Ovary (tissue), 3 donors: ENCODE data around the gene CARMIL1.

Experiments
- POLR2A ChIP-seq: fragments of 450-650 bp; IDR thresholded peaks from one replicate; pipeline ENCODE4 v1.6.1; 2017; ENCODE audit warnings: antibody characterized with exemption, mild to moderate bottlenecking, moderate library complexity
- TF ChIP-seq, protein P1 (sequence below), 3 donors: fragments of 450-650 bp in 2 of 3; fragments of 200-600 bp in 1 of 3; IDR thresholded peaks; one replicate each; pipeline versions ENCODE4 v1.5.1 to v1.8.0; 2016 to 2022; ENCODE audit warnings: antibody characterized with exemption in 3 of 3, mild to moderate bottlenecking in 1 of 3
- donor health status: DM: no; HTN: no; CAD: no.

DNA sequence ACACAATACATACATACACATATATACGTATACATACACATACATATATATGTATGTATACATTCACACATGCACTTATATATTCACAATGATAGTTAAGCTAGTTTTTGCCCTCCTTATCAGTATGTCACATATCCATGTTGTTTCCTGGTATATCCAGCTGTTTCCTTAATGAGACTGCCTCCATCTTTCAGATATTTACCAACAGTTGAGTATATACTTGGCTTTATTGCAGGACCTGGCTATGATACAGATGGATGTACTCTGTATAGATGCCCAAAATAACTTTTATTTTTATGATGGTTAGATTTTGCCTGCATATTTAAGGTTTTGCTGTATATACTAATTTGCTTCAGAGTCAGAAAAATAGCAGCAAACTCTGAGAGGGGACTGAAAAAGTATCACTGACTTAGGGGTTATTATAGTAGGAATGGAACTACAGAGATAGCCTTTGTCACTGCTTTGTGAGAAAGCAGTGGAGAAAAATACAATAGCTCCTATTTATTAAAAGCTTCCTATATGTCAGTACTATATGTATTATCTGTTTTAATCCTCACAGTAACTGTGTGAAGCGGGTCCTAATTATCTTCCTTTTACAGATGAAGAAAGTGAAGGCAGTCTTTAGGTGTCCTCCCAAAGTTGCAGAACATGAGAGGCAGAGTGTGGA, 35.5 kb downstream of the CARMIL1 start:
- TF ChIP-seq, protein P1, sequence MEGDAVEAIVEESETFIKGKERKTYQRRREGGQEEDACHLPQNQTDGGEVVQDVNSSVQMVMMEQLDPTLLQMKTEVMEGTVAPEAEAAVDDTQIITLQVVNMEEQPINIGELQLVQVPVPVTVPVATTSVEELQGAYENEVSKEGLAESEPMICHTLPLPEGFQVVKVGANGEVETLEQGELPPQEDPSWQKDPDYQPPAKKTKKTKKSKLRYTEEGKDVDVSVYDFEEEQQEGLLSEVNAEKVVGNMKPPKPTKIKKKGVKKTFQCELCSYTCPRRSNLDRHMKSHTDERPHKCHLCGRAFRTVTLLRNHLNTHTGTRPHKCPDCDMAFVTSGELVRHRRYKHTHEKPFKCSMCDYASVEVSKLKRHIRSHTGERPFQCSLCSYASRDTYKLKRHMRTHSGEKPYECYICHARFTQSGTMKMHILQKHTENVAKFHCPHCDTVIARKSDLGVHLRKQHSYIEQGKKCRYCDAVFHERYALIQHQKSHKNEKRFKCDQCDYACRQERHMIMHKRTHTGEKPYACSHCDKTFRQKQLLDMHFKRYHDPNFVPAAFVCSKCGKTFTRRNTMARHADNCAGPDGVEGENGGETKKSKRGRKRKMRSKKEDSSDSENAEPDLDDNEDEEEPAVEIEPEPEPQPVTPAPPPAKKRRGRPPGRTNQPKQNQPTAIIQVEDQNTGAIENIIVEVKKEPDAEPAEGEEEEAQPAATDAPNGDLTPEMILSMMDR (IDR thresholded peaks at IDR 0.05), result no peak
- TF ChIP-seq POLR2A, result no peak
